BE2C (cell line): Measurements from ENCODE around the gene ZNF726.
"Not testable (repeated sequence)": the region's sequence is repeated elsewhere in the genome, so short reads cannot be mapped to it uniquely, and the experiment has no call there.

Experiments used
- DNase-seq: peaks from one replicate; pipeline ENCODE4 v3.0.0-alpha.2; 2020
- H3K27me3 ChIP-seq: fragments of 250-450 bp; sonication (Bioruptor Pico); 2 replicates; pipeline ENCODE4 v1.5.1; 2020; ENCODE audit warnings: mild to moderate bottlenecking
- H3K36me3 ChIP-seq: fragments of 250-450 bp; sonication (Bioruptor Pico); 2 replicates; pipeline ENCODE4 v1.5.1; 2020; ENCODE audit warnings: mild to moderate bottlenecking
- H3K4me1 ChIP-seq: fragments of 250-450 bp; sonication (Bioruptor Pico); 2 replicates; pipeline ENCODE4 v1.5.1; 2020
- H3K4me3 ChIP-seq: 2 replicates; pipeline ENCODE4 v1.5.1; 2011; ENCODE audit warnings: low read depth, low read length
- H3K9me3 ChIP-seq: fragments of 250-450 bp; sonication (Bioruptor Pico); 2 replicates; pipeline ENCODE4 v1.5.1; 2020
- CTCF ChIP-seq: IDR thresholded peaks from 2 replicates; pipeline ENCODE4 v1.5.1; 2012; ENCODE audit warnings: mild to moderate bottlenecking, low read depth, low read length

Gene ZNF726

GRCh38 chr19:23974941-23975340, 60.3 kb downstream of the ZNF726 start:
- no peak for DNase-seq
- no peak for TF ChIP-seq CTCF
- H3K4me3 ChIP-seq: no peak overlapping the region
- no peaks in the 10 kb centered on the region for H3K4me1 ChIP-seq
- no peaks in the 10 kb centered on the region for H3K9me3 ChIP-seq
- no peaks in the 10 kb centered on the region for H3K36me3 ChIP-seq
- H3K27me3 ChIP-seq: no peaks in the 10 kb centered on the region

GRCh38 chr19:23976631-23977030, 61.9 kb downstream of the ZNF726 start:
- H3K27me3 ChIP-seq, DNase-seq, H3K9me3 ChIP-seq, H3K4me3 ChIP-seq, H3K36me3 ChIP-seq, H3K4me1 ChIP-seq: not testable (repeated sequence)

GRCh38 chr19:23977256-23977655, 62.6 kb downstream of the ZNF726 start:
- not testable (repeated sequence) for H3K4me1 ChIP-seq, DNase-seq, H3K36me3 ChIP-seq, H3K9me3 ChIP-seq, H3K4me3 ChIP-seq, H3K27me3 ChIP-seq

GRCh38 chr19:23978068-23978467, 63.4 kb downstream of the ZNF726 start:
- DNase-seq: no peak
- no peak for TF ChIP-seq CTCF
- Histone ChIP-seq H3K36me3 (no peaks in the 10 kb centered on the region), H3K4me3 (no peak overlapping the region), H3K4me1 (no peaks in the 10 kb centered on the region), H3K27me3 (no peaks in the 10 kb centered on the region), H3K9me3 (no peaks in the 10 kb centered on the region)

GRCh38 chr19:23980805-23981204, 66.1 kb downstream of the ZNF726 start:
- H3K36me3 ChIP-seq: no peaks in the 10 kb centered on the region
- DNase-seq: no peak
- H3K4me1 ChIP-seq: no peaks in the 10 kb centered on the region
- H3K27me3 ChIP-seq: no peaks in the 10 kb centered on the region
- H3K4me3 ChIP-seq: no peak overlapping the region
- no peaks in the 10 kb centered on the region for H3K9me3 ChIP-seq
- no peak for TF ChIP-seq CTCF

GRCh38 chr19:23981863-23982262, 67.2 kb downstream of the ZNF726 start:
- DNase-seq: no peak
- Histone ChIP-seq H3K27me3 (no peaks in the 10 kb centered on the region), H3K4me3 (no peak overlapping the region), H3K36me3 (no peaks in the 10 kb centered on the region), H3K4me1 (no peaks in the 10 kb centered on the region), H3K9me3 (no peaks in the 10 kb centered on the region)
- no peak for TF ChIP-seq CTCF

- Histone ChIP-seq H3K4me1 (no peaks in the 10 kb centered on the region), H3K4me3 (no peak overlapping the region), H3K9me3 (no peaks in the 10 kb centered on the region), H3K36me3 (no peaks in the 10 kb centered on the region), H3K27me3 (no peaks in the 10 kb centered on the region)
- no peak for TF ChIP-seq CTCF
- DNase-seq: no peak
Measured at GRCh38 chr19:23983406-23983805, 68.7 kb downstream of the ZNF726 start.
